Endothelial cell of umbilical vein (primary cell): Measurements from ENCODE around the gene CERS6. TPM values are rescaled to one million over a fixed set of nuclear protein-coding genes. Genes with fewer than 3 reads are reported as not detected.

Source experiments
- BruUV-seq: library from RNA; stranded (reverse); fragments of 400-500 nt; replicated peaks from 2 replicates; lab custom pipeline; 2021; lab: Mats Ljungman, UMichigan
- CTCF ChIA-PET: fragments of 300-600, 350-600 bp; sonication (Branson Sonifier 250); formaldehyde crosslinking; loops from one replicate; lab custom pipeline; 2021; ENCODE audit warnings: antibody characterized with exemption, inconsistent platforms; lab: Charles Lee
- POLR2A ChIA-PET: fragments of 300-600, 350-600 bp; sonication (Branson Sonifier 250); formaldehyde crosslinking; loops from one replicate; lab custom pipeline; 2021; ENCODE audit warnings: antibody characterized with exemption, inconsistent platforms; lab: Charles Lee
- DNase-seq: peaks from one replicate; pipeline ENCODE4 v3.0.0-alpha.2; 2011; ENCODE audit warnings: low read depth, low spot score
- FAIRE-seq: peaks from 2 replicates; lab custom pipeline; 2011; peaks lifted over from hg19 to GRCh38; lab: Jason Lieb, UNC
- H2AFZ ChIP-seq: 2 replicates; pipeline ENCODE4 v1.6.0; 2012; ENCODE audit warnings: low read depth, low read length, control low read depth, inconsistent platforms
- H3K27ac ChIP-seq: 2 replicates; pipeline ENCODE4 v1.5.1; 2011; ENCODE audit warnings: low read depth, mild to moderate bottlenecking, control low read depth, low read length, moderate library complexity; ENCODE audit not compliant: insufficient read depth
- H3K27me3 ChIP-seq, 2 experiments: 2 replicates each; pipeline versions ENCODE4 v1.6.0 to v1.6.1; 2011; ENCODE audit warnings: low read length in 2 of 2, mixed read lengths in 1 of 2; ENCODE audit not compliant: control insufficient read depth in 2 of 2, insufficient read depth in 2 of 2
- H3K36me3 ChIP-seq, 2 experiments: 2 replicates in 1 of 2; 3 replicates in 1 of 2; pipeline ENCODE4 v1.5.1; 2011; ENCODE audit warnings: low read length in 2 of 2, mild to moderate bottlenecking in 1 of 2, moderate library complexity in 1 of 2; ENCODE audit not compliant: control insufficient read depth in 2 of 2, insufficient read depth in 2 of 2; ENCODE audit errors: extremely low read depth in 1 of 2
- H3K4me1 ChIP-seq: 3 replicates; pipeline ENCODE4 v1.5.1; 2011; ENCODE audit warnings: mild to moderate bottlenecking, low read length; ENCODE audit not compliant: control insufficient read depth, insufficient read depth; ENCODE audit errors: extremely low read depth
- H3K4me2 ChIP-seq: 2 replicates; pipeline ENCODE4 v1.6.1; 2011; ENCODE audit warnings: low read length, control low read depth, mixed read lengths; ENCODE audit not compliant: insufficient read depth
- H3K4me3 ChIP-seq, 3 experiments: fragments of 200-600 bp in 1 of 3; sonication (generic), shearing (Covaris generic) in 1 of 3; replicated peaks in 1 of 3; 2 replicates each; pipeline ENCODE4 v1.5.1; 2011 to 2016; ENCODE audit warnings: control low read depth in 3 of 3, low read length in 3 of 3, mild to moderate bottlenecking in 2 of 3, inconsistent platforms in 1 of 3, low read depth in 1 of 3, moderate library complexity in 1 of 3; ENCODE audit not compliant: insufficient read depth in 1 of 3
- H3K79me2 ChIP-seq: 2 replicates; pipeline ENCODE4 v1.6.0; 2012; ENCODE audit warnings: low read length, inconsistent platforms; ENCODE audit not compliant: control insufficient read depth, insufficient read depth
- H3K9ac ChIP-seq: replicated peaks from 2 replicates; pipeline ENCODE3; 2011; ENCODE audit warnings: low read length, control low read depth; ENCODE audit not compliant: insufficient read depth; ENCODE audit errors: extremely low read depth
- H3K9me1 ChIP-seq: replicated peaks from 3 replicates; pipeline ENCODE4 v1.6.0; 2011; ENCODE audit warnings: mild to moderate bottlenecking, low read length; ENCODE audit not compliant: control insufficient read depth, insufficient read depth; ENCODE audit errors: extremely low read depth
- H3K9me3 ChIP-seq: replicated peaks from 2 replicates; pipeline ENCODE4 v1.5.1; 2012; ENCODE audit warnings: low read length, inconsistent platforms; ENCODE audit not compliant: control insufficient read depth, insufficient read depth
- H4K20me1 ChIP-seq: replicated peaks from 2 replicates; pipeline ENCODE3; 2011; ENCODE audit warnings: mild to moderate bottlenecking, low read length; ENCODE audit not compliant: control insufficient read depth, insufficient read depth; ENCODE audit errors: extremely low read depth
- CTCF ChIP-seq, 2 donors: IDR thresholded peaks; 1 replicate in 1 of 2; 2 replicates in 1 of 2; pipeline ENCODE4 v1.5.1; 2011; ENCODE audit warnings: low read length in 2 of 2, mild to moderate bottlenecking in 2 of 2, moderate library complexity in 2 of 2, control low read depth in 1 of 2, inconsistent platforms in 1 of 2, low read depth in 1 of 2; ENCODE audit not compliant: insufficient read depth in 1 of 2; ENCODE audit errors: extremely low read depth in 1 of 2
- EZH2 ChIP-seq: IDR thresholded peaks from 2 replicates; pipeline ENCODE4 v1.6.1; 2012; ENCODE audit warnings: borderline replicate concordance, low read depth, mild to moderate bottlenecking, moderate library complexity, low read length, inconsistent platforms; ENCODE audit not compliant: severe bottlenecking
- FOS ChIP-seq: IDR thresholded peaks from 2 replicates; pipeline ENCODE4 v1.6.1; 2011; ENCODE audit warnings: mild to moderate bottlenecking, low read length, moderate library complexity, borderline replicate concordance; ENCODE audit not compliant: insufficient read depth
- GATA2 ChIP-seq: IDR thresholded peaks from 2 replicates; pipeline ENCODE4 v1.7.0; 2011; ENCODE audit warnings: low read depth, mild to moderate bottlenecking, moderate library complexity, mixed read lengths, low read length; ENCODE audit not compliant: insufficient read length, insufficient read depth
- JUN ChIP-seq: IDR thresholded peaks from 2 replicates; pipeline ENCODE4 v1.6.1; 2011; ENCODE audit warnings: borderline replicate concordance, low read depth; ENCODE audit not compliant: insufficient read length, insufficient read depth
- MAX ChIP-seq: IDR thresholded peaks from 2 replicates; pipeline ENCODE4 v1.6.1; 2011; ENCODE audit not compliant: insufficient read depth, insufficient read length
- MYC ChIP-seq: IDR thresholded peaks from one replicate; pipeline ENCODE4 v1.6.1; 2011; ENCODE audit warnings: mild to moderate bottlenecking, low read depth, low read length
- POLR2A ChIP-seq: IDR thresholded peaks from 2 replicates; pipeline ENCODE4 v1.6.1; 2012; ENCODE audit warnings: low read depth, mild to moderate bottlenecking, control low read depth, low read length
- POLR2AphosphoS5 ChIP-seq: IDR thresholded peaks from 2 replicates; pipeline ENCODE4 v1.6.1; 2012; ENCODE audit warnings: low read depth, mild to moderate bottlenecking, control low read depth, low read length, moderate library complexity; ENCODE audit not compliant: insufficient read depth
- dilution Hi-C: fragments of 300-500 bp; cut with MboI; formaldehyde crosslinking; loops from one replicate; pipeline ENCODE4 v1.15.0; 2019; ENCODE audit warnings: low sequenced_read_pairs; ENCODE audit not compliant: extremely low pct_ligation_motif_present
- intact Hi-C: fragments of 100-400 bp; cut with micrococcal nuclease; formaldehyde crosslinking; loops from one replicate; pipeline ENCODE4 v1.10.0; 2022
- polyA plus RNA-seq, 4 experiments: library from polyadenylated mRNA; depleted of rRNA in 3 of 4; stranded (reverse) in 3 of 4; unstranded in 1 of 4; fragments of >200 nt; gene quantifications; 2 replicates each; pipeline versions ENCODE4 v1.2.1 to v1.2.3, GENCODE V29; 2011 to 2012; ENCODE audit warnings: missing spikeins in 1 of 4
- total RNA-seq: library from RNA; stranded (reverse); gene quantifications from 2 replicates; pipeline ENCODE4 v1.2.3, GENCODE V29; 2021

CERS6 gene
- total and polyA plus RNA-seq, 2 donors (not counting 3 experiments of a cell fraction or from before 2014, with no cell fraction given) = 2.7 to 11.7 TPM

- DNase-seq = no peak
- H3K79me2 ChIP-seq = no peaks in the 10 kb centered on the region
- FAIRE-seq = no peak
- dilution Hi-C loops = no loop called here
- CTCF ChIA-PET = interaction anchor here (0.6 to 1.6 kb wide), 3 partner anchors 41 to 183 kb away, joined by 3 read pairs; no protein-coding TSS in a partner anchor
- no peak overlapping the region for H3K9ac ChIP-seq
- TF ChIP-seq MAX (no peak), FOS (no peak), CTCF (IDR thresholded peaks at IDR 0.05; ENCODE audit: extremely low read depth in 1 of 2, insufficient read depth in 1 of 2, low read depth in 1 of 2, low read length in 2 of 2) (no peak), GATA2 (no peak), POLR2A (no peak), MYC (no peak), JUN (no peak), POLR2AphosphoS5 (no peak), EZH2 (no peak)
- no peak overlapping the region for H3K4me3 ChIP-seq
- no peaks in the 10 kb centered on the region for H3K36me3 ChIP-seq
- no TSS peak for BruUV-seq
- H3K27me3 ChIP-seq = no peaks in the 10 kb centered on the region
- POLR2A ChIA-PET = no interaction called here
- H3K9me3 ChIP-seq = no peaks in the 10 kb centered on the region
- no peak overlapping the region for H2AFZ ChIP-seq
- peaks cover 4% of the 10 kb centered on the region for H3K4me1 ChIP-seq
- H3K4me2 ChIP-seq = no peak overlapping the region
- H3K9me1 ChIP-seq = no peaks in the 10 kb centered on the region
- no peaks in the 10 kb centered on the region for H4K20me1 ChIP-seq
- no peak overlapping the region for H3K27ac ChIP-seq
- intact Hi-C loops = no loop called here
Observed at GRCh38 chr2:168529900-168530561, 74.0 kb downstream of the CERS6 start.
